K562 (cell line): ENCODE measurements around the gene FUT4. TPM values are rescaled to one million over a fixed set of nuclear protein-coding genes. Genes with fewer than 3 reads are reported as not detected.

Source experiments
- ATF7 ChIP-seq: fragments of 450-650 bp; IDR thresholded peaks from 2 replicates; pipeline ENCODE4 v1.7.1; 2014; ENCODE audit warnings: mild to moderate bottlenecking, moderate library complexity
- CBX1 ChIP-seq: sonication (generic); IDR thresholded peaks from 2 replicates; pipeline ENCODE4 v1.6.1; 2016; ENCODE audit warnings: antibody characterized with exemption, low read depth, mild to moderate bottlenecking
- CREM ChIP-seq: IDR thresholded peaks from 2 replicates; pipeline ENCODE4 v1.6.1; 2014; ENCODE audit warnings: antibody characterized with exemption, low read depth
- DPF2 ChIP-seq: fragments of 450-650 bp; IDR thresholded peaks from 2 replicates; pipeline ENCODE4 v1.6.1; 2016
- HDAC2 ChIP-seq: fragments of 450-650 bp; IDR thresholded peaks from 2 replicates; pipeline ENCODE4 v1.6.1; 2016; ENCODE audit warnings: mild to moderate bottlenecking
- LCOR ChIP-seq: sonication (generic); formaldehyde crosslinking; IDR thresholded peaks from 2 replicates; pipeline ENCODE4 v1.8.0; 2022; ENCODE audit warnings: mild to moderate bottlenecking, missing genetic modification reagents
- RNF2 ChIP-seq: sonication (generic); IDR thresholded peaks from 2 replicates; pipeline ENCODE4 v1.6.1; 2016
- SUPT5H ChIP-seq: fragments of 450-650 bp; IDR thresholded peaks from 2 replicates; pipeline ENCODE4 v1.6.1; 2016
- TAF1 ChIP-seq: IDR thresholded peaks from 2 replicates; pipeline ENCODE4 v1.6.1; 2011; ENCODE audit warnings: mild to moderate bottlenecking, low read length, moderate library complexity; ENCODE audit not compliant: insufficient read depth, control insufficient read depth, severe bottlenecking; ENCODE audit errors: extremely low read depth
- TCF7L2 ChIP-seq: fragments of 150-350 bp; IDR thresholded peaks from 2 replicates; pipeline ENCODE4 v1.6.1; 2016; ENCODE audit warnings: low read depth, mild to moderate bottlenecking, low read length, moderate library complexity
- XRCC5 ChIP-seq: fragments of 200-400 bp; formaldehyde crosslinking; IDR thresholded peaks from 2 replicates; pipeline ENCODE4 v1.6.1; 2017; ENCODE audit warnings: low read depth, mild to moderate bottlenecking, low read length
- ZC3H8 ChIP-seq: fragments of 450-650 bp; IDR thresholded peaks from 2 replicates; pipeline ENCODE4 v1.6.1; 2017
- ZNF133 ChIP-seq: fragments of 250-450 bp; sonication (Bioruptor Pico); IDR thresholded peaks from 2 replicates; pipeline ENCODE4 v1.4.0; 2020; ENCODE audit warnings: mild to moderate bottlenecking
- ZNF175 ChIP-seq: fragments of 200-800 bp; sonication (Bioruptor generic); IDR thresholded peaks from 2 replicates; pipeline ENCODE4 v1.6.1; 2016; ENCODE audit warnings: low read depth, mild to moderate bottlenecking, missing genetic modification characterization, missing compliant biosample characterization
- ZNF184 ChIP-seq: sonication (generic); formaldehyde crosslinking; IDR thresholded peaks from 2 replicates; pipeline ENCODE4 v1.5.0; 2020; ENCODE audit warnings: missing genetic modification reagents
- ZNF695 ChIP-seq: fragments of 450-650 bp; formaldehyde crosslinking; IDR thresholded peaks from 2 replicates; pipeline ENCODE4 v1.4.0; 2020; ENCODE audit warnings: mild to moderate bottlenecking, moderate library complexity
- polyA plus RNA-seq, 8 experiments: library from polyadenylated mRNA; depleted of rRNA in 4 of 8; stranded (reverse) in 5 of 8; unstranded in 3 of 8; fragments of >200 nt; fragmentation: Nextera tagmentation in 2 of 8; fragmentation: Illumina TruSeq in 1 of 8; extraction: Ambion mirVana in 2 of 8; extraction: Trizol in 1 of 8; gene quantifications; 2 replicates each; pipeline versions ENCODE4 v1.2.1 to v1.2.3, GENCODE V29; 2011 to 2014; ENCODE audit warnings: inconsistent platforms in 1 of 8, missing spikeins in 1 of 8
- total RNA-seq, 7 experiments: library from RNA; depleted of rRNA in 6 of 7; stranded (reverse); fragments of >200 nt in 6 of 7; fragmentation: Illumina TruSeq in 2 of 7; extraction: Trizol in 2 of 7; gene quantifications; 2 replicates each; pipeline versions ENCODE4 v1.2.1 to v1.2.3, GENCODE V29; 2011 to 2021; ENCODE audit warnings: low replicate concordance in 1 of 7
- TF ChIP-seq, protein P1 (sequence below): fragments of 450-650 bp; IDR thresholded peaks from 2 replicates; pipeline ENCODE4 v1.6.1; 2016; ENCODE audit warnings: antibody characterized with exemption
- TF ChIP-seq, protein P2 (sequence below): sonication (generic); formaldehyde crosslinking; IDR thresholded peaks from 2 replicates; pipeline ENCODE4 v1.8.0; 2022; ENCODE audit warnings: missing genetic modification reagents, mild to moderate bottlenecking, moderate library complexity, borderline replicate concordance
- TF ChIP-seq, protein P3 (sequence below): IDR thresholded peaks from 2 replicates; pipeline ENCODE4 v1.6.1; 2014; ENCODE audit warnings: antibody characterized with exemption
- TF ChIP-seq, protein P4 (sequence below): fragments of 200-800 bp; sonication (Bioruptor generic); IDR thresholded peaks from 2 replicates; pipeline ENCODE4 v1.6.1; 2017; ENCODE audit warnings: missing genetic modification characterization, missing compliant biosample characterization
- TF ChIP-seq, protein P5 (sequence below), 2 experiments: fragments of 450-650 bp in 1 of 2; sonication (generic) in 1 of 2; formaldehyde crosslinking in 1 of 2; IDR thresholded peaks in 1 of 2; conservative IDR thresholded peaks in 1 of 2; 2 replicates each; pipeline versions ENCODE4 v1.6.1 to v1.8.1; 2016 to 2023; ENCODE audit warnings: mild to moderate bottlenecking in 2 of 2, moderate library complexity in 2 of 2, inconsistent platforms in 1 of 2, missing genetic modification reagents in 1 of 2
- TF ChIP-seq, protein P6 (sequence below): fragments of 250-450 bp; sonication (Bioruptor Pico); IDR thresholded peaks from 2 replicates; pipeline ENCODE4 v1.4.0; 2020; ENCODE audit warnings: mild to moderate bottlenecking

FUT4 gene
- total and polyA plus RNA-seq, 9 of the 15 experiments (the other 6 are each of a cell fraction or from before 2014, with no cell fraction given): 1.1 to 8.9 (median 5.5) TPM

DNA sequence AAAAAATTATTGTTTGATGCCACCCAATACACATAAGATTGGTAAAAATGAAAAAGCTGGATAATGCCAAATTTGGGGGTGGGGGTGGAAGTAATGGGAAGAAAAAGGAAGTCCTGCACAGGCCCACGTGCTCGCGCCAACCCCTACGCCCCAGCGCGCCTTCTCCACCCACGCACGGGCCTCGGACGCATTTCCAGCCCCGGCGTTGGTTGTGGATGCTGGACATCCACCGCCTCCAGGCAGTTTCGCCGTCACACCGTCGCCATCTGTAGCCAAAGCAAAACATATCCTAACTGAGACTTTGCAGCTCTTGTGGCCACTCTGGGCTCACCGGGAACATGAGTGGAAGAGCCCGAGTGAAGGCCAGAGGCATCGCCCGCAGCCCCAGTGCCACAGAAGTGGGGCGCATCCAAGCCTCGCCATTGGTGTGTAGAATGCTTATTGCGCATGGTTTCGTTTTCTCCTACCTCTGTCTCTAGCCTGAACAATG, 23.5 kb downstream of the FUT4 start, which contains the start of gene PIWIL4 (continued):
- TF ChIP-seq, protein P1, sequence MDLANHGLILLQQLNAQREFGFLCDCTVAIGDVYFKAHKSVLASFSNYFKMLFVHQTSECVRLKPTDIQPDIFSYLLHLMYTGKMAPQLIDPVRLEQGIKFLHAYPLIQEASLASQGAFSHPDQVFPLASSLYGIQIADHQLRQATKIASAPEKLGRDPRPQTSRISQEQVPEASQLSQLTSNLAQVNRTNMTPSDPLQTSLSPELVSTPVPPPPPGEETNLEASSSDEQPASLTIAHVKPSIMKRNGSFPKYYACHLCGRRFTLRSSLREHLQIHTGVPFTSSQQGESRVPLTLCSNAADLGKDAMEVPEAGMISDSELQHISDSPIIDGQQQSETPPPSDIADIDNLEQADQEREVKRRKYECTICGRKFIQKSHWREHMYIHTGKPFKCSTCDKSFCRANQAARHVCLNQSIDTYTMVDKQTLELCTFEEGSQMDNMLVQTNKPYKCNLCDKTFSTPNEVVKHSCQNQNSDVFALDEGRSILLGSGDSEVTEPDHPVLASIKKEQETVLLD: peak; percentile 63
- TF ChIP-seq, protein P2, sequence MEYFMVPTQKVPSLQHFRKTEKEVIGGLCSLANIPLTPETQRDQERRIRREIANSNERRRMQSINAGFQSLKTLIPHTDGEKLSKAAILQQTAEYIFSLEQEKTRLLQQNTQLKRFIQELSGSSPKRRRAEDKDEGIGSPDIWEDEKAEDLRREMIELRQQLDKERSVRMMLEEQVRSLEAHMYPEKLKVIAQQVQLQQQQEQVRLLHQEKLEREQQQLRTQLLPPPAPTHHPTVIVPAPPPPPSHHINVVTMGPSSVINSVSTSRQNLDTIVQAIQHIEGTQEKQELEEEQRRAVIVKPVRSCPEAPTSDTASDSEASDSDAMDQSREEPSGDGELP (CRISPR knock-in tag): peak; percentile 39; the same call in 1 of the 2 replicates
- TF ChIP-seq TCF7L2: no peak
- TF ChIP-seq HDAC2: peak; percentile 67; the same call in 1 of the 2 replicates
- peak; percentile 78 for TF ChIP-seq RNF2
- TF ChIP-seq CREM: peak; percentile 13; the same call in 1 of the 2 replicates
- no peak for TF ChIP-seq ZNF184 (CRISPR knock-in tag)
- TF ChIP-seq ZC3H8: no peak
- TF ChIP-seq ATF7: peak; percentile 23; the same call in 1 of the 2 replicates
- TF ChIP-seq, protein P3, sequence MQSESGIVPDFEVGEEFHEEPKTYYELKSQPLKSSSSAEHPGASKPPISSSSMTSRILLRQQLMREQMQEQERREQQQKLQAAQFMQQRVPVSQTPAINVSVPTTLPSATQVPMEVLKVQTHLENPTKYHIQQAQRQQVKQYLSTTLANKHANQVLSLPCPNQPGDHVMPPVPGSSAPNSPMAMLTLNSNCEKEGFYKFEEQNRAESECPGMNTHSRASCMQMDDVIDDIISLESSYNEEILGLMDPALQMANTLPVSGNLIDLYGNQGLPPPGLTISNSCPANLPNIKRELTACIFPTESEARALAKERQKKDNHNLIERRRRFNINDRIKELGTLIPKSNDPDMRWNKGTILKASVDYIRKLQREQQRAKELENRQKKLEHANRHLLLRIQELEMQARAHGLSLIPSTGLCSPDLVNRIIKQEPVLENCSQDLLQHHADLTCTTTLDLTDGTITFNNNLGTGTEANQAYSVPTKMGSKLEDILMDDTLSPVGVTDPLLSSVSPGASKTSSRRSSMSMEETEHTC: peak; percentile 45; the same call in 1 of the 2 replicates
- TF ChIP-seq SUPT5H: peak; percentile 60
- 0 out of 2 replicates have a peak, but pooled peaks have one; percentile 14 for TF ChIP-seq DPF2
- 0 out of 2 replicates have a peak, but pooled peaks have one; percentile 35 for TF ChIP-seq LCOR (CRISPR knock-in tag)
- TF ChIP-seq, protein P4, sequence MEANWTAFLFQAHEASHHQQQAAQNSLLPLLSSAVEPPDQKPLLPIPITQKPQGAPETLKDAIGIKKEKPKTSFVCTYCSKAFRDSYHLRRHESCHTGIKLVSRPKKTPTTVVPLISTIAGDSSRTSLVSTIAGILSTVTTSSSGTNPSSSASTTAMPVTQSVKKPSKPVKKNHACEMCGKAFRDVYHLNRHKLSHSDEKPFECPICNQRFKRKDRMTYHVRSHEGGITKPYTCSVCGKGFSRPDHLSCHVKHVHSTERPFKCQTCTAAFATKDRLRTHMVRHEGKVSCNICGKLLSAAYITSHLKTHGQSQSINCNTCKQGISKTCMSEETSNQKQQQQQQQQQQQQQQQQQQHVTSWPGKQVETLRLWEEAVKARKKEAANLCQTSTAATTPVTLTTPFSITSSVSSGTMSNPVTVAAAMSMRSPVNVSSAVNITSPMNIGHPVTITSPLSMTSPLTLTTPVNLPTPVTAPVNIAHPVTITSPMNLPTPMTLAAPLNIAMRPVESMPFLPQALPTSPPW (CRISPR knock-in tag): peak; percentile 43
- no peak for TF ChIP-seq ZNF133 (CRISPR knock-in tag)
- TF ChIP-seq, protein P5, sequence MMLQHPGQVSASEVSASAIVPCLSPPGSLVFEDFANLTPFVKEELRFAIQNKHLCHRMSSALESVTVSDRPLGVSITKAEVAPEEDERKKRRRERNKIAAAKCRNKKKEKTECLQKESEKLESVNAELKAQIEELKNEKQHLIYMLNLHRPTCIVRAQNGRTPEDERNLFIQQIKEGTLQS (IDR thresholded peaks at IDR 0.05): no peak
- TF ChIP-seq, protein P5 (CRISPR knock-in tag; conservative IDR thresholded peaks at IDR 0.05): 0 out of 2 replicates have a peak, but pooled peaks have one; percentile 45
- no peak for TF ChIP-seq ZNF175 (CRISPR knock-in tag)
- peak; percentile 54 for TF ChIP-seq TAF1
- no peak for TF ChIP-seq XRCC5
- no peak for TF ChIP-seq ZNF695 (CRISPR knock-in tag)
- TF ChIP-seq CBX1: peak; percentile 57; the same call in 1 of the 2 replicates
- TF ChIP-seq, protein P6, sequence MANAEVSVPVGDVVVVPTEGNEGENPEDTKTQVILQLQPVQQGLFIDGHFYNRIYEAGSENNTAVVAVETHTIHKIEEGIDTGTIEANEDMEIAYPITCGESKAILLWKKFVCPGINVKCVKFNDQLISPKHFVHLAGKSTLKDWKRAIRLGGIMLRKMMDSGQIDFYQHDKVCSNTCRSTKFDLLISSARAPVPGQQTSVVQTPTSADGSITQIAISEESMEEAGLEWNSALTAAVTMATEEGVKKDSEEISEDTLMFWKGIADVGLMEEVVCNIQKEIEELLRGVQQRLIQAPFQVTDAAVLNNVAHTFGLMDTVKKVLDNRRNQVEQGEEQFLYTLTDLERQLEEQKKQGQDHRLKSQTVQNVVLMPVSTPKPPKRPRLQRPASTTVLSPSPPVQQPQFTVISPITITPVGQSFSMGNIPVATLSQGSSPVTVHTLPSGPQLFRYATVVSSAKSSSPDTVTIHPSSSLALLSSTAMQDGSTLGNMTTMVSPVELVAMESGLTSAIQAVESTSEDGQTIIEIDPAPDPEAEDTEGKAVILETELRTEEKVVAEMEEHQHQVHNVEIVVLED: peak; percentile 83
